Activated gamma-delta T cell treated with Interleukin-2 at 50 U/mL for 16 hours (primary cell): ENCODE measurements around the gene PERCC1.

ENCODE experiments used
- DNase-seq: peaks from one replicate; pipeline ENCODE4 v3.0.0-alpha.2; 2020

The PERCC1 gene

GRCh38 chr16:1413684-1414531 is 17.0 kb upstream of the PERCC1 start:
- peak; percentile 62 for DNase-seq

GRCh38 chr16:1414532-1415260 is 16.2 kb upstream of the PERCC1 start, which contains the start of gene UNKL:
TSS of gene UNKL (minus strand) at chr16:1414704. CDS start at chr16:1414691, 13 bp downstream.
- DNase-seq = peak; percentile 85

DNA sequence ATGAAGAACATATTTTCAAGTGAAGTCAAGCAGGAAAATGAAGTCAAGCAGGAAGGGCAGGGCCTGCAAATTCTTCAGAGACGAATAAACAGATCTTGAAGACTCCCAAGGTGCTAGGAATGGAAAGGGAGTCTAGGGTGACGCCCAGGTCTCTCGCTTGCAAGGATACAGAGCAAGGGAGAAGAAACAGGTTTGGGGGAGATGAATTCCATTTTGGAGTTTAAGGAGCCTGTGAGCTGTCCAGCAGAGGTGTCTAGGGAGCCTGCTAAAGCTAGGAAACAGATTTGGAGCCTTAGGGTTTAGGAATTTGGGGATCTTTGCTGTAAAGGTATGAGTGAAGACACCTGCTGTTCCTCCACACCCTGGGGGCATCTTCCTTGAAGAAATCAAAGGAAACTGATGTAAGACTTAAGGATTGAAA is 14.3 kb upstream of the PERCC1 start:
- DNase-seq = no peak

GRCh38 chr16:1420111-1420539 is 10.8 kb upstream of the PERCC1 start:
- no peak for DNase-seq

- DNase-seq = no peak
These were observed 8.8 kb upstream of the PERCC1 start for GRCh38 chr16:1422076-1422475.

DNA sequence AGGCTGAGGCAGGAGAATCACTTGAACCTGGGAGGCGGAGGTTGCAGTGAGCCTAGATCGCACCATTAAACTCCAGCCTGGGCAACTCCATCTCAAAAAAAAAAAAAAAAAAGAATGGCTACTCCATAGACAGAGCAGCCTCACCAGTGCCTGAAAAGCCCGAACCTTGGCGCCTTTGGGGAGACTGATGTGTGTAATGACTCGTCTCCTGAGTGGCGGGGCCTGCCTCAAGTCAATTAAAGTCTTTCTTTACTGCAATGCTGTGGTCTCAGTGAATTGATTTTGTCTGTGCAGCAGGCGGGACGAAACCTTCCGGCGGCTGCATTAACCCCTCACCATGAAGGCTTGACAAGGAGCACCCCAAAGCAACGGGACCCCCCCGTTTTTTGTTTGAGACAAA is 6.8 kb upstream of the PERCC1 start:
- no peak for DNase-seq

DNA sequence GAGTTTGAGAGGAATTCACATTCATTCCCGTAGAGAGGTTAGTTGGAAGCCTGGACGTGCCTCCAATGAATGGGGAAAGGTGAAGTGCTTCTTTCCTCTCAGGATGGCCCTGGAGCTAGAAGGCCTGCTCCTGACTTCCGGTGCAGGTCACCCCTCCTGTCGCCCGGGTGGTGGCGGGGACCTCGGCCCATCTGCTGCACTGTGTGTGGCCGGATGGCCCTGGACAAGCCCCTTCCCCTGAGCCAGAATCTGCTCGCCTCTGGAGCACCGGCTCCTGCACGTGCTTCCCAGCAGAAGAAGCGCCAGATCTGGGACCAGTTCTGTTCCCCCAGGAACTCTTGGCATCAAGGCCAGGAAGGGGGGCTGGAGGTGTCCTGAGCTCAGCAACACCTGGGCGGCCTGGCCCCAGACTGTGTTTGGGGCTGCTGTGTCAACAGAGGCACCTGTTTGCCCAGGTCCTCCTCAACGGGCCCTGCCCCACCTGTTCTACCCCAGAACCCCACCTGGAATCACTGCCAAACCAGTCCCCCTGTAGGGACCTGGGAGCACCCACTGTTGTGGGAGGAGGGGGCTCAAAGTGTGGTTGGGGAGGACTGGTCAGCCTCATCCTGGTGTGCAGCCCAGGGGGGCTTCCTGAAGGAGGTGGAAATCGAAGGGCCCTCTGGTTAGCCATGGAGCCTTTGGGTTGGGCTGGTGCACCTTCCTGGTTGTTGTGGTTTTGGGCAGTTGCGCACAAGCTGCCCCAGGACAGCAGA is 5.1 kb upstream of the PERCC1 start:
- DNase-seq = no peak

- DNase-seq = no peak
These were observed 4.0 kb upstream of the PERCC1 start for GRCh38 chr16:1426734-1427471.

GRCh38 chr16:1427473-1428461 is 3.1 kb upstream of the PERCC1 start:
- DNase-seq = no peak

- peak; percentile 40 for DNase-seq
These were observed 2.4 kb upstream of the PERCC1 start for GRCh38 chr16:1428511-1428910.

GRCh38 chr16:1429012-1429411 is 1.9 kb upstream of the PERCC1 start:
- DNase-seq = no peak

- DNase-seq = no peak
These were observed 1.2 kb upstream of the PERCC1 start for GRCh38 chr16:1429631-1430030.

- DNase-seq = no peak
These were observed 592 bp upstream of the PERCC1 start for GRCh38 chr16:1430214-1430758.

GRCh38 chr16:1431497-1432270 is 806 bp downstream of the PERCC1 start:
- DNase-seq = no peak

DNA sequence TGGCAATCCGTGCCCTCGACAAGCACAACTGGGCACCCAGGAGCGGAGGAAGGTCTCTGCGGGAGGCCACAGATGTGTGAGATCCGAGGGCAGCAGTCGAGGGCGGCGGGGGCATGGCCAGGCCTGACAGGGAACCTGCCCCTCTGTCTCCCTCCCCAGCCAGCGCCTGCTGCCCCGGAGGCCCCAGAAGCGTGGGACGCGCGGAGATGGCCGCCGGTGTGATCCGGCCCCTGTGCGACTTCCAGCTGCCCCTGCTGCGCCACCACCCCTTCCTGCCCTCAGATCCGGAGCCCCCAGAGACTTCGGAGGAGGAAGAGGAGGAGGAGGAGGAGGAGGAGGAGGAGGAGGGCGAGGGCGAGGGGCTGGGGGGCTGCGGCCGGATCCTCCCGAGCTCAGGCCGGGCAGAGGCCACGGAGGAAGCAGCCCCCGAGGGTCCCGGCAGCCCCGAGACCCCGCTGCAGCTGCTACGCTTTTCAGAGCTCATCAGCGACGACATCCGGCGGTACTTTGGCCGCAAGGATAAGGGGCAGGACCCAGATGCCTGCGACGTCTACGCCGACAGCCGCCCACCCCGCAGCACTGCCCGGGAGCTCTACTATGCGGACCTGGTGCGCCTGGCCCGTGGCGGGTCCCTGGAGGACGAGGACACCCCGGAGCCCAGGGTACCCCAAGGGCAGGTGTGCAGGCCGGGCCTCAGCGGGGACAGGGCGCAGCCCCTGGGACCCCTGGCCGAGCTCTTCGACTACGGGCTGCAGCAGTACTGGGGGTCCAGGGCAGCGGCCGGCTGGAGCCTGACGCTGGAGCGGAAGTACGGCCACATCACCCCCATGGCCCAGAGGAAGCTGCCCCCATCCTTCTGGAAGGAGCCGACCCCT is 1.7 kb downstream of the PERCC1 start:
- peak; percentile 16 for DNase-seq

DNA sequence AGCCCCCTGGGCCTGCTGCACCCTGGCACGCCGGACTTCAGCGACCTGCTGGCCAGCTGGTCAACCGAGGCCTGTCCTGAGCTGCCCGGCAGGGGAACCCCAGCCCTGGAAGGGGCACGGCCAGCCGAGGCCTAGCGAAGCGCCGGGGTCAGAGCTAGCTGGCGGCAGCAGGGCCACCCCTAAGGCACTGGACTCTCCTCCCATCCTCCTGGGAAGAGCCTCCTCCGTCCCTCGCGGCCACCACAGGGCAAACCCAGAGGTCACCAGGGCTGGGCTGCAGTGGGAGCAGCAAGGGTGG is 2.3 kb downstream of the PERCC1 start:
- no peak for DNase-seq

- no peak for DNase-seq
These were observed 2.9 kb downstream of the PERCC1 start for GRCh38 chr16:1433756-1434155.

DNA sequence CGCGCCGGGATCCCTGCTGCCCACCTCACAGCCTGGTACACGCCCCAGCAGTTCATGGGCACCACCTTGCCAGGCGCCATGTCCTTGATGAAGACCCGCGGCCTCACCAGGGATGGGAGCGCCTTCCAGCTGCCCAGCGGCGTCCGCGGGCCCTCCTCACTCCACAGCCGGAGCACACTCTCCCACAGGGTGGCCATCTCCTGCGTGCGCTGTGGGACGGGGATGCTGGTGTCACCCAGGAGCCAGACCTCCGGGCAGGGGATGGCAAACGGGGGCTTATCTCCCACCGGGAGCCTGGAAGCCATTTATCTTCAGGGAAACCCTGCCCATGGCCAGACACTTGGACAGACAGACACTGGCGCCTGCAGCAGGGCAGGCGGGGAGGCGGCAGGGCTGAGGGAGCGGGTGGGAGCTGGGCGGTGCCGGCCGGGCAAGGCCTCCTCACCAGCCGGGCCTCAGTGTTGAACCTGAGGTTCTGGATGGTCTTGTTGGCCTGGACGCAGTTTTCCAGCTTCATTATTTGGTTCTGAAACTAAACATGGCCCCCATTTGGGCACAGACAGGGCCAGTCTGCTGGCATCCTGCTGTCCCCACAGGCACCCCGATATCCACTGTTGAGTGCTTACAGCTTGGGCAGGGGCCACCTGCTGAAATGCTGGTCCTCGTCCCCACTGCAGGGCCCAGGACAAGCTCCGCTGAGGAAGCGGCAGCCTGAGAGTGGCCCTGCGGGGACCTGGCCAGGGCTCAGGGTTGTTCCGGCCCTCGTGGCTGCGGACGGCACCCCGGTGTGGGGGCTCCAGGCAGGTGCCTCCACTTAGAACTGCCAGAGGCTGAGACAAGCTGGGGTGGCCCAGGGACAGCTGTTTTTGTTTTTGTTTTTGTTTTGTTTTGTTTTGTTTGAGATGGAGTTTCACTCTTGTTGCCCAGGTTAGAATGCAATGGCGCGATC is 4.0 kb downstream of the PERCC1 start:
- no peak for DNase-seq
